Stimulated activated naive CD8-positive, alpha-beta T cell treated with anti-CD3 and anti-CD28 coated beads, Interleukin-15, amount 100 ng/mL, for 72 hours (primary cell): ENCODE results near the gene FOXO3.
"Not testable (repeated sequence)": the region's sequence is repeated elsewhere in the genome, so short reads cannot be mapped to it uniquely, and the experiment has no call there.

Experiments
- ATAC-seq: fragments of 150-1000 bp; cut with Tn5 transposase; 2 replicates; pipeline ENCODE4 v1.10.0; 2021; ENCODE audit warnings: mild to moderate bottlenecking, moderate library complexity
- DNase-seq, 2 donors: peaks; one replicate each; pipeline ENCODE4 v3.0.0; 2021 to 2022
- H3K27ac Mint-ChIP-seq, 2 donors: one replicate each; pipeline ENCODE4 v1.8.0; 2022; ENCODE audit warnings: mild to moderate bottlenecking in 2 of 2, mixed read lengths in 2 of 2, moderate library complexity in 2 of 2
- H3K27me3 Mint-ChIP-seq: one replicate; pipeline ENCODE4 v1.8.0; 2022; ENCODE audit warnings: mixed read lengths
- H3K4me1 Mint-ChIP-seq: one replicate; pipeline ENCODE4 v1.8.0; 2022; ENCODE audit warnings: mild to moderate bottlenecking, mixed read lengths
- H3K4me3 Mint-ChIP-seq, 2 donors: one replicate each; pipeline ENCODE4 v1.8.0; 2022; ENCODE audit warnings: mild to moderate bottlenecking in 2 of 2, mixed read lengths in 2 of 2, moderate library complexity in 1 of 2
- H3K9me3 Mint-ChIP-seq, 2 donors: one replicate each; pipeline ENCODE4 v1.8.0; 2022; ENCODE audit warnings: mixed read lengths in 2 of 2

Gene FOXO3

DNA sequence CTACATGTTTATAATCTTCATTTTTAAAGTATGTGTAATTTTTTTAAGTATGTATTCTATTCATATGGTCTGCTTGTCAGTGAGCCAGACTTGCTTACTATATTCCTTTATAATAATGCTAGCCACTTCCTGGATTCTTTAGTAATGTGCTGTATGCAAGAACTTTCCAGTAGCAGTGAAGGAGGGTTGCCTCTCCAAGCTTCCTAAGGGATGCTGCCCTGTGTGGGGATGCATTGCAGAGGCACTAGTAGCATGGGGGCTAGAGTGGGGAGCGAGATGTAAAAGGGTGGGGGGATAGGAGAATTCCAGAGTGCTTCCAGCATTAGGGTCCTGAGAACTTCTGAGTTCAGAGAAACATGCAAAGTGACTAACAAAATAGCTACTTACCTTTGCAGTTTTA lies 121.0 kb downstream of the FOXO3 start:
- H3K27ac Mint-ChIP-seq: peak overlapping the region in 1 of 2 donors; percentile 72
- not testable (repeated sequence) for H3K9me3 Mint-ChIP-seq, DNase-seq, H3K4me3 Mint-ChIP-seq, H3K27me3 Mint-ChIP-seq, ATAC-seq
- H3K4me1 Mint-ChIP-seq: peaks cover 30% of the 10 kb centered on the region

DNA sequence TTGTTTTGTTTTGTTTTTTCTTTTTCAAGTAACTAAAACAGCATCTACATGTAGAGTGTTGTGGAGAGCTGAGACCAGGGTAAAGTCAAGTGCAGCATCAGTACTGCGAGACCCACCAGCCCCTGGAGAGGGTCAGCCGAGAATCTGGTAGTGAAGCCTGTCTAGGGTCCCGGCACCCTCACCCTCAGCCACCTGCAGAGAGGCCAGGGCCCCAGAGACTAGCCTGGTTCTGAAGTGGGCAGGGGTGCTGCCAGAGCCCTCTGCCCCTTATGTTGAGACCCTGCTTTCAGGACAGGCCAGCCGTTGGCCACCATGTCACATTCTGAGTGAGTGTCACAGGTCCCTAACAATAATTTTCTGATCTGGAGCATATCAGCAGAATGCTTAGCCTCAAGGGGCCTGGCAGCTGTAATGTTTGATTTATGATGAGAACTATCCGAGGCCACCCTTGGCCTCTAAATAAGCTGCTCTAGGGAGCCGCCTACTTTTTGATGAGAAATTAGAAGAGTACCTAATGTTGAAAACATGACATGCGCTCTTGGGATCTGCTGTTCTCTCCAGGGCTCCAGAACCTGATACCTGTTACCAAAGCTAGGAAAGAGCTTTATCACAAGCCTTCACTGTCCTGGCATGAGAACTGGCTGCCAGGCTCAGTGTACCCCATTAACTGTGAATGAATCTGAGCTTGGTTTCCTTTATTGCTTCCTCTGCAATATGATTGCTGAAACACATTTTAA lies 121.8 kb downstream of the FOXO3 start:
- H3K4me1 Mint-ChIP-seq: peaks cover 22% of the 10 kb centered on the region
- DNase-seq, H3K27ac Mint-ChIP-seq, H3K4me3 Mint-ChIP-seq, H3K9me3 Mint-ChIP-seq, H3K27me3 Mint-ChIP-seq, ATAC-seq: not testable (repeated sequence)

DNA sequence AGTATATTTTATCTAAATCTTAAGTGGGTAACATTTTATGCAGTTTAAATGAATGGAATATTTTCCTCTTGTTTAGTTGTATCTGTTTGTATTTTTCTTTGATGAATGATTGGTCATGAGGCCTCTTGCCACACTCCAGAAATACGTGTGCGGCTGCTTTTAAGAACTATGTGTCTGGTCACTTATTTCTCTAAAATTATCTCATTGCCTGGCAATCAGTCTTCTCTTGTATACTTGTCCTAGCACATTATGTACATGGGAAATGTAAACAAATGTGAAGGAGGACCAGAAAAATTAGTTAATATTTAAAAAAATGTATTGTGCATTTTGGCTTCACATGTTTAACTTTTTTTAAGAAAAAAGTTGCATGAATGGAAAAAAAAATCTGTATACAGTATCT lies 123.3 kb downstream of the FOXO3 start:
- not testable (repeated sequence) for H3K27ac Mint-ChIP-seq, H3K9me3 Mint-ChIP-seq, DNase-seq, H3K27me3 Mint-ChIP-seq, H3K4me3 Mint-ChIP-seq, ATAC-seq
- peaks cover 19% of the 10 kb centered on the region for H3K4me1 Mint-ChIP-seq

DNA sequence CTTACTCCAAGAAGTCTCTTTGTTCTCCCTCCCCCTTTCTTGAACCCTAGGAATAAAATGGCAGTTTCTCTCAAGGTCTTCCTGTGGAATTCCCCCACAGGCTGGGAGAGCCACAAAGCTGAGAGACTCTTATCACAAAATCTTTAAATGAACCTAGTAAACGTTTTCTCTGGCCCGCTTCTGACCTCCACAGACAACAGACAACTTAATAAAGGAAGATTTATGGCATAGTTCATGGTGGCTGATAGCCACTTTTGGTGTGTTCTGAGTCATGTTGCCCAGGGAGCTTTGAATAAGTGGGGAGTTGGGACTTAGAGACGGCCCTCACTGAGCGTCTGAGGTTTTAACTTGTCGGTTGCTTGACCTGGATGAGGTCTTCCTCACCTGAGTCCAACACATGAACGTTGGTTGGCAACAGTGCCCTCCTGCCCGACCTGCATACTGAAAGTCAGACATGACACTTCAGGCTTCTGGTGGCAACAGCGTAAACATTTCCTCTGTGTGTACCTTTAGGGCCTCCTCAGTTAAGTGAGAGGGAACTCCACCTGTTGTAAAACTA lies 124.1 kb downstream of the FOXO3 start:
- Mint-ChIP-seq H3K27ac (peak overlapping the region in 1 of 2 donors; percentile 5), H3K4me1 (peaks cover 19% of the 10 kb centered on the region), H3K4me3 (no peak overlapping the region), H3K27me3 (no peaks in the 10 kb centered on the region), H3K9me3 (no peaks in the 10 kb centered on the region)
- DNase-seq (no peak), ATAC-seq (peak; percentile 71)

DNA sequence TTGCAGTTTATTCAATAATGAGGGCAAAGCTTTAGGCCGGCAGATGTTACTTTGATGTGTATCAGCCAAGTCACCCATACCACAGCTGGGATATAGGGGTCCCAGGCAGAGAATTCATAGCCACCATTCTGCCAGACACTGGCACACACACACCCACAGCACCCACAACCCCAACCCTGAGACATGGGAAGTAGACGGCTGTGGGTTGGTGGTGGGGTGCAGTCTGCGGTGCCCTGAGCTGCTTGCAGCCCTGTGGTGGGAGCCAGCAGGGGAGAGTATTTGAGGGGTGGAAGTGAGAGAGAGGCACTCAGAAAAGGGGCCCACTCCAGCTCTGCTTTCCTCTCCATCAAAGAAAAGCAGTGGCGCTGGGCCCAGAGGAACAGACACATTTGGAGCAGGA lies 125.3 kb downstream of the FOXO3 start:
- Mint-ChIP-seq H3K27ac (peak overlapping the region in 1 of 2 donors; percentile 43), H3K4me1 (peaks cover 26% of the 10 kb centered on the region), H3K4me3 (no peak overlapping the region), H3K27me3 (no peaks in the 10 kb centered on the region), H3K9me3 (no peaks in the 10 kb centered on the region)
- no peak for DNase-seq
- ATAC-seq: peak; percentile 36

DNA sequence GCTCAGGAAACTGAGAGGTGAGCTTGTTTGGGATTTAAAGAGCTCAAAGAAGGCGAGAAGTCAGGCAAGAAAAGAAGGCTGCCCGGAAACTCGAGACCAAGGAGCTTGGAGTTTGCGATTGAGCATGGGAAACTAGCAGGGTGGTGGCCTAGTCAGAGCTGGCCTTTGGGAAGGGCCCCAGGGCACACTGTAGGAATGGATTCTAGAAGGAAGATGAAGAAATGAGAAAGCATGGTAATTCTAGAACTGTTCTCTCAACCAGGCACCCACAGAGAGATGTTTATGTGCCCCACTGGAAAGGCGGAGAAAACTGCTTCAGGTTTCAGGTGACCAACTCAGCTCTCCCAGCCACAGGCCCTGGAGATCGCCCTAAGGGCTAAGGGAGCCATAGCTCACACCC lies 126.2 kb downstream of the FOXO3 start:
- Mint-ChIP-seq H3K9me3 (no peaks in the 10 kb centered on the region), H3K27ac (no peak overlapping the region), H3K4me3 (no peak overlapping the region), H3K27me3 (no peaks in the 10 kb centered on the region), H3K4me1 (peaks cover 29% of the 10 kb centered on the region)
- ATAC-seq: no peak
- no peak for DNase-seq

DNA sequence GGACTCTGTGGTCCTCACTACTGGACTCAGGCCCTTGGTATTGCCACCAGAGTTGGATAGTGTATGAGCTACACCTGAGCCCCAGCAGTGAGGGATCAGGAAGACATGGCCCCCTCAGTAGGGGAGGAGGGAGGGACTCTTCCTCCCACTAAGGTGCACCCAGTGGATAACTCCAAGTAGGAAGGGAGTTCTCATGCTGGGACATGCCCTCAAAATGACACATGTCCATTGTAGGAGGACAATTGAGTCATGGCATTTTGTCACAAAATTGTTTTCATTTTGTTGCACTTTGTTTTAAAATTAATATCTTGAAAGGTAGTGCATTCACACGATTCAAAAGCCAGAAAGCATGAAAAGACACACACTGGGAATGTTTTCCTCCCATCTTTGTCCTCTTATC lies 127.2 kb downstream of the FOXO3 start:
- Mint-ChIP-seq H3K4me1 (peaks cover 29% of the 10 kb centered on the region), H3K27ac (no peak overlapping the region), H3K4me3 (no peak overlapping the region), H3K9me3 (no peaks in the 10 kb centered on the region), H3K27me3 (no peaks in the 10 kb centered on the region)
- DNase-seq (no peak), ATAC-seq (no peak)

DNA sequence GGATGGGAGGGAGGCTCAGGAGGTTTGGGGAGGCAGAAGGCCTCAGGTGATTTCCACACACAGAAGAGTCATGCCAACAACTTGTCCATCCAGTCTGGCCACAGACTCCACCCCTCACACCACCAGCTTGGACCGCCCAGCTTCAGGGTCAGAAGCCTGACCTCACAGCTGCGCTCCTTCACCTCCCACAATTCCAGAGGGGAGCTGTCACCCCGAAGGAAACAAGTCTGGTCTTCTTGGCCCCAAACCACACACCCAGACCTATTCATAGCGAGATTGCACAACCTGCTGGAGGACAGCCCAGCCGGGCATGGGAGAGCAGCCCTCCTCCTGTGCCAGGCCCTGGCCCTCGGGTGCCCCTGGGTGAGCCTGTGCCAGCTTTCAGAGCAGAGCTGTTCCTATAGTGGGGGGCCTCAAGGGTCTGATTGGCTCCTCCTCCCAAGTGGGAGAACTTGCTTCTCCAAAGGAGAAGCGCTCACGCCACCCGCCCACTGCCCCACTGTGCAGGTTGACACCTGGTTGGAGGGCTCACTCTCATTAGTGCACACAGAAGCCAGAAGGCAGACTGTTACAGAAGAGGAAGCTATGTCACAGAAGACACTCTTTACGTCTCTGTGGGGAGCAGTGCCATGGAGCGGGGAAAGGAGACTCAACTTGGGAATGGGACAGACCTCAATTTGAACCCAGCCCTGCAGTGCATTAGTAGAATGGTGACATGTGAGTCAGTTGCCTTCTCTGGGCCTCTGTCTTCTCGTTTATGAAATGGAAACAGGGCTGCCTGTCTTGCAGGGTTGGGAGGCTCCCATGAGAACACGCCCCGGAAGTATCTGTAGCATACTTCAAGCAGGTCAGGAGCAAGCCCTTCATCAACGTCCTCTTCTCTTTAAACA lies 128.8 kb downstream of the FOXO3 start:
- Mint-ChIP-seq H3K4me1 (peaks cover 27% of the 10 kb centered on the region), H3K27ac (peak overlapping the region in 1 of 2 donors; percentile 21), H3K4me3 (no peak overlapping the region), H3K27me3 (no peaks in the 10 kb centered on the region), H3K9me3 (no peaks in the 10 kb centered on the region)
- ATAC-seq (no peak), DNase-seq (no peak)

DNA sequence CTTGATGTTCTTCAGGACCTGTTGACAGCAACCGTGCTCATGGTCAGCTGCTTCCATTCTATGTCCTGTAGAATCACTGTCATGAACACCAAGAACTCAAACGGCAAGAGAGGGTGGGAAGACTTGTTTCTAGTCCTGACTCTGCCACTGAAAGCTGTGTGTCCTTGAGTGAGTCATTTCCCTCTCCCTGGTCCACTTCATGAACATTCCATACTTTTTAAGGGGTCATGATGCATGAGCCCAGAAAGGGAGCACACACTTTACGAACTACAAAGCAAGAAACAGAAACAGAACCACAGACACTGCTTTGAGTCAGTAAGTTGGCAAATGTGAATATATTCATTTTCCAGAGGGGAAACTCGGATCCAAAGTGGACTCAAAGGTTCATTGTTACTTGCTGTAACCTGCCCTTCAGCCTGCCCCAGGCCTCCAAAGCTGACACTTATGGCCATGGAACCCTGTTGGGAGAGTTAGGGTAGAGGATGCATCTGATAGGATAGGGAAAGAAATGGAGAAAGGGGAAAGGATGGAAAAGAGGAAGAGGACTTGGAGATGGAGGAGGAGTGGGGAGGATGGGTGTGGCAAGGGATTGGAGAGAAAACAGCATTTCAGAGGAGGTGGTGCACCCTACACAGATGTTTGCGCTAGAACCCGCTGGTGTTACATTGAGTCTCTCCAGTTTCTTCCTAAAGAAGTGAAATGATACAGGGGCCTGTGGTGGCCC lies 129.8 kb downstream of the FOXO3 start:
- Mint-ChIP-seq H3K27me3 (no peaks in the 10 kb centered on the region), H3K4me1 (peaks cover 17% of the 10 kb centered on the region), H3K4me3 (no peak overlapping the region), H3K27ac (peak overlapping the region in 1 of 2 donors; percentile 88), H3K9me3 (no peaks in the 10 kb centered on the region)
- ATAC-seq (peak; percentile 19), DNase-seq (no peak)

DNA sequence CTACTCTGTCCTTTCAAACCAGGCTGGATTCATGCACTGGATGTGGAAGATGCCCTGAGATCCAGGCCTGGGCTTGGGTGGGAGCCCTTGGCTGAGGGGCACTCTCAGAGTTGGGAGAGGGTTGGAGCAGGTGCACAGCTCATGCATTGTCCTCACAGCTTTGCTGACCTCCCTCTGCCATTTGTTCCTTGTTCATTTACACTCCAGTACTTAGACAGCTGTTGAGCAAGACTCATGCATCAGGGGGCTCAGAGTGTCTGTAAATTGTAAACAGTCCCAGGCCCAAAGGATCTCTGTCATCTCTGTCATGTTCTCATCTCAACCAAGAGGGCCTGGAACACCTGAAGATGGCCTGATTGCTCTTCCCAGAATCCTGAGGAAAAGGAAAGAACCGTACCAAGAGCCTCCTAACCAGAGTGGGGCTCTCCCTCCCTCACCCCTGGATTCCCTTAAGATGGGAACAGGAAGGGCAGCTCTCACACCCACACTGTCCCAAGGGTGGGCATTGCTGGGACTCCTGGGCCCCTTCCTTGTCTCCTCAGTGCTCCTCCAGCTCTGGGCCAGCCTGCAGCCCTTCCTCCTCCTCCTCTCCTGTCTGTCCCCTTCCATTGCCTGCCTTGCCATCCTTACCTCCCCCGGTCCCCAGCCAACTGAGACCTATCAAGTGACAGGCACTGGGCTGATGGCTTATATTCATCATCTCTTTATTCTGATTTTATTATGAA lies 132.9 kb downstream of the FOXO3 start:
- DNase-seq: no peak
- no peak for ATAC-seq
- Mint-ChIP-seq H3K27me3 (no peaks in the 10 kb centered on the region), H3K9me3 (no peaks in the 10 kb centered on the region), H3K27ac (peak overlapping the region in 1 of 2 donors; percentile 52), H3K4me3 (no peak overlapping the region), H3K4me1 (peaks cover 9% of the 10 kb centered on the region)

DNA sequence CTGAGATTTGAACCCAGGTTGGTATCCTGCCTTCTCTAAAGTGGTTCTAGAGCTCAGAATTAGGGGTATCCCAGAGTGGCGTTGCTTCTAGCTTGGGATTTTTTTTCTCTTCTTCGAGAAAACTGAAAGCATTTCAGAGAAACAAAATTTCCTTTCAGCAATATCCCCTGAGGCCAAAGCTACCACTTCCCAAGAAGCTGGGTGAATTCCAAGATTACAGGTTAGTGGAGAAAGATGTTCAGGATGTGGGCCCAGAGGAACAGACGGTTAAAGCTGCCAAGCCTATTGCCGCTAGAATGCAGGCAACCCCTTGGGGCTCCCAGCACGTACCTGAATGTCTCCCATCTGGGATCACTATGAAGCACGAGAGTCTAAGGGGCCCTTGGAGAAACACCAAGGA lies 134.1 kb downstream of the FOXO3 start:
- Mint-ChIP-seq H3K4me3 (no peak overlapping the region), H3K27me3 (no peaks in the 10 kb centered on the region), H3K4me1 (peaks cover 9% of the 10 kb centered on the region), H3K9me3 (no peaks in the 10 kb centered on the region), H3K27ac (no peak overlapping the region)
- DNase-seq (no peak), ATAC-seq (no peak)

DNA sequence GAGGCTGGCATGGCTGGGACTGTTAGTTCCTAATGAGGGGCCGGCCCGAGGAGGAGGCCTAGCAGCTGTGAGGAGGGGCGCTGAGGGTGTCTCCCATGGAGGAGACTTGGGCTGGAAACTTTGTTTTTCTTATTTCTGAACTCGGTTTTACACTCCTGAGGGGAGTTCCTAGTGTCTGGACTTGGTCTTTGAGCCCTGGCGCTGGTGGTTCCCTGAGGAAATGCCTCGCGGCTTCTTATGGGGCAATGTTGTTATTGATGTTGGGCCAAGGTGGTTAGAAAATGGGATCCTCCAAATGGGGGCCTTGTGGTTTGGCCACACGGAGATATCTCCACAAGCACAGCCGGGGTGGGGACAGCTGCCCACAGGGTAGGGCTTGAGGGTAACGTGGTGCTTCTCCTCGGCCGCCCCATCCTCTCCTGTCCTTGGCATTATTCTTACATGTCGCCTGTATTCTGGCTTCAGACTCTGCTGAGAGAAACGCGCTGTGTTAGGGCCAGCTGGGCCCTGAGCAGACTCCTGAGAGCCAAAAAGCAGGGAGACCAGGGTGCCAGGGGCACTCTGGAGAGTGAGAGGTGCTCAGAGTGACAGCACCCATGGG lies 136.9 kb downstream of the FOXO3 start:
- Mint-ChIP-seq H3K4me3 (no peak overlapping the region), H3K27me3 (no peaks in the 10 kb centered on the region), H3K27ac (no peak overlapping the region), H3K4me1 (no peaks in the 10 kb centered on the region), H3K9me3 (peaks cover 11 to 13% of the 10 kb centered on the region in 2 donors)
- DNase-seq: no peak
- no peak for ATAC-seq

DNA sequence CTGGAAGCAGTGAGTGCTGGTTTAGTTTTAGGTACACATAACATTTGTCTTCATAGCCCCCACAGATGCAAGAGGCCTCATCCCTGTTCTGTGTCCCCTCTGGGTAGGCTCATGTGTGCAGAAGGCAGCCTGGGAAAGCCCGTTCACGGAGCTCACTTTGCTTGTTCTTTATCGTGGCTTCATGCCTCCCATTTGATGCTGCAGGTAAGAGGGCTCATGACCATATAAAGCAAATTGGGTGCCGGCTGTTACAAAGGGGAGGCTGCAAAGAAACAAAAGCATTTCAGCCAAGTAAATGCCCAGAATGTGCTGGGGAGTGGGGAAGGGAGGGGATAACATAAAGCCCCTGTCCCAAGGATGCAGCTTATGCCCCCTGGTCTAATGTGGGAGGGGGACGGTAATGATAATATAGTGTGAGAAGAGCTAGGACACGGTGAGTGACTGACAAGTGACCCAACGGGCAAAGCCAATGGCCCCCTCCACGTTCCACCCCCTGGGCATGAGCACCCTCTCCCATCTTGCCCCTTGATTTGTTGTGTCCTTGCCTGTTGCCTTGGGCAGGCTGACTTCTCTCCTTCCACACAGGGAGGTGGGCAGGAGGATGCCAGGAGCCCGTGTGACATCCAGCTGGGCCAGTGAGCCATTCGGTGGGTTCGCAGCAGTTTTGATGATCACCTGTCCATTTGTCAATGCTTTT lies 138.0 kb downstream of the FOXO3 start:
- Mint-ChIP-seq H3K9me3 (peaks cover 13 to 16% of the 10 kb centered on the region in 2 donors), H3K27ac (no peak overlapping the region), H3K4me1 (no peaks in the 10 kb centered on the region), H3K27me3 (no peaks in the 10 kb centered on the region), H3K4me3 (no peak overlapping the region)
- DNase-seq (no peak), ATAC-seq (no peak)
